Left lobe of liver (tissue), 2 donors: Measurements from ENCODE around the gene GRAMD2B. TPM values are rescaled to one million over a fixed set of nuclear protein-coding genes. Genes with fewer than 3 reads are reported as not detected.
"Not testable (repeated sequence)": the region's sequence is repeated elsewhere in the genome, so short reads cannot be mapped to it uniquely, and the experiment has no call there.

Experiments used
- ATAC-seq: fragments of 200-7000 bp; cut with Tn5 transposase; one replicate; pipeline ENCODE4 v1.9.1; 2020; ENCODE audit warnings: mild to moderate bottlenecking, moderate library complexity
- DNase-seq: peaks from one replicate; pipeline ENCODE4 v3.0.0-alpha.2; 2020; ENCODE audit warnings: low spot score
- total RNA-seq: library from RNA; stranded (reverse); gene quantifications from one replicate; pipeline ENCODE4 v1.2.1, GENCODE V29; 2021
- donor health status: DM: no; HTN: no; CAD: no; lungs with moderate emphysema.
- donor health status: DM: no; HTN: yes; CAD: no.

GRAMD2B gene
- total RNA-seq, 1 donor from 2014 or later = 18.7 TPM

GRCh38 chr5:126508251-126508961 is 85.2 kb downstream of the GRAMD2B start:
- DNase-seq (no peak), ATAC-seq (no peak)

GRCh38 chr5:126508962-126509279 is 85.7 kb downstream of the GRAMD2B start:
- ATAC-seq (peak; percentile 29), DNase-seq (no peak)

GRCh38 chr5:126509339-126509738 is 86.1 kb downstream of the GRAMD2B start:
- ATAC-seq = no peak

GRCh38 chr5:126511961-126512360 is 88.8 kb downstream of the GRAMD2B start:
- ATAC-seq (no peak), DNase-seq (no peak)

More at GRCh38 chr5:126509339-126509738, 86.1 kb downstream of the GRAMD2B start:
- no peak for DNase-seq

- DNase-seq (no peak), ATAC-seq (no peak)
These were observed 89.2 kb downstream of the GRAMD2B start for GRCh38 chr5:126512451-126512850.

GRCh38 chr5:126513302-126513701 is 90.1 kb downstream of the GRAMD2B start:
- no peak for ATAC-seq
- no peak for DNase-seq

- ATAC-seq = no peak
- no peak for DNase-seq
These were observed 90.5 kb downstream of the GRAMD2B start for GRCh38 chr5:126513703-126514102.

GRCh38 chr5:126514131-126514557 is 90.9 kb downstream of the GRAMD2B start:
- no peak for DNase-seq
- no peak for ATAC-seq

GRCh38 chr5:126514558-126515141 is 91.4 kb downstream of the GRAMD2B start:
- no peak for DNase-seq
- ATAC-seq = no peak

GRCh38 chr5:126515337-126515736 is 92.1 kb downstream of the GRAMD2B start:
- ATAC-seq = no peak
- DNase-seq = no peak

- ATAC-seq (no peak), DNase-seq (no peak)
These were observed 92.9 kb downstream of the GRAMD2B start for GRCh38 chr5:126516133-126516532.

GRCh38 chr5:126516852-126517251 is 93.6 kb downstream of the GRAMD2B start:
- DNase-seq (no peak), ATAC-seq (no peak)

GRCh38 chr5:126519223-126519622 is 96.0 kb downstream of the GRAMD2B start:
- ATAC-seq, DNase-seq: not testable (repeated sequence)

GRCh38 chr5:126519637-126520592 is 96.7 kb downstream of the GRAMD2B start:
- ATAC-seq (peak; percentile 86), DNase-seq (no peak)

- ATAC-seq (no peak), DNase-seq (no peak)
These were observed 97.4 kb downstream of the GRAMD2B start for GRCh38 chr5:126520593-126520953.

GRCh38 chr5:126521130-126521529 is 97.9 kb downstream of the GRAMD2B start:
- ATAC-seq = no peak

GRCh38 chr5:126523818-126524510 is 100.8 kb downstream of the GRAMD2B start:
- no peak for DNase-seq
- ATAC-seq = no peak

More at GRCh38 chr5:126521130-126521529, 97.9 kb downstream of the GRAMD2B start:
- DNase-seq = no peak

- ATAC-seq = peak; percentile 73
- peak; percentile 51 for DNase-seq
These were observed 102.5 kb downstream of the GRAMD2B start for GRCh38 chr5:126525630-126526245.

- DNase-seq = peak; percentile 3
- ATAC-seq = no peak
These were observed 103.3 kb downstream of the GRAMD2B start for GRCh38 chr5:126526493-126526892.

GRCh38 chr5:126527158-126527557 is 103.9 kb downstream of the GRAMD2B start:
- DNase-seq (no peak), ATAC-seq (no peak)

GRCh38 chr5:126527892-126528291 is 104.7 kb downstream of the GRAMD2B start:
- DNase-seq (no peak), ATAC-seq (no peak)
